Tracheal epithelial cell (primary cell): ENCODE data around the gene LIX1. TPM values are rescaled to one million over a fixed set of nuclear protein-coding genes. Genes with fewer than 3 reads are reported as not detected.

Source experiments
- total RNA-seq: library from RNA; depleted of rRNA; stranded (reverse); fragments of >200 nt; gene quantifications from 2 replicates; pipeline ENCODE4 v1.2.1, GENCODE V29; 2014

The LIX1 gene
- total RNA-seq = not detected in 2 replicates

GRCh38 chr5:97142521-97143254 lies at the start of gene LIX1:
LIX1 (minus strand) TSS chr5:97142611; CDS start chr5:97142576, 35 bp downstream.

DNA sequence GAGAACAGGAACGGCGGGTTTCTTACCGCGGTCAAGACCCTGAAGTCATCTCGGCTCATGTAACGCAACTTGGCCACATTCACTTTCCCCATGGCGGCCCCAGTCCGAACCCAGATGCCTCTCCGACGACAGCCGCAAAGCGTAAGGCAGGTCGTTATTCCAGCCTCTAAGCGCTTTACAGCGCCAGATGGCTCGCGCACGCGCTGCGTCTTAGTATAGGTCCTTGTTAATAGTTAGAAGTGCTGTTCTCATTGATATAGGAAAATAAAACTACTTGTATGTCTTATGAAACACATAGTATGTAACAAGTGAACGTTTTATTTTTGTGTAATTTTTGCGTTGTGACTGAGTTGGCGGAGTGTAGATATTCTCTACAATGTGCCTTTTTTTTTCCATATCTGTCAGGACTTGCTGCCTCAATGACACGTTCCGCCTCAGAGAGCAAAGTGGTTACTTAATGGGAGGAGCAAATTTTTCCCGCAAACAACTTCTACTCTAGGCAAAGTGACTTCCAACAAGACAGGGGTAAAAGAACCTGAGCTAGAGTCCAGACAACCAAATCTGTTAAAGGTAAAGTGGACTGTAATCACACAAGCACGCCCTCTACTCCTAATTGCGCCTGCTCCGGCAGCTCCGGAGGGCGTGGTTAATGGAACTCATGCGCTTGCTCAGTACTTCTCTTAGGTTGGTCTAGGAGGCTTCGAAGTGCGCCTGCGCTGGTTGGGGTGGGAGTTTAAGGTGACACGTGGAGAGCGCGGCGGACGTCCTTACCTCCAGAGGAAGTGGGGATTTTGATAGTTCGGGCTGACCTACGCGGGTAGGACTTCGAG lies 40.9 kb upstream of the LIX1 start, which contains the start of gene RIOK2:
Gene RIOK2, minus strand, starts transcription at position 148 of the 830 bp plus-strand sequence. Its CDS starts 56 bp downstream, at position 92.

Other genes with a start within 250 kb of the LIX1 start
- gene LNPEP, start 206.5 kb downstream of the LIX1 start, total RNA-seq = 38.6 and 53.9 TPM in 2 replicates
- gene RIOK2, start 40.6 kb upstream of the LIX1 start, total RNA-seq = 16.0 and 19.3 TPM in 2 replicates